Measurements from ENCODE around the gene PTBP2. TPM values are rescaled to one million over a fixed set of nuclear protein-coding genes. Genes with fewer than 3 reads are reported as not detected.

PTBP2 gene, protein sequence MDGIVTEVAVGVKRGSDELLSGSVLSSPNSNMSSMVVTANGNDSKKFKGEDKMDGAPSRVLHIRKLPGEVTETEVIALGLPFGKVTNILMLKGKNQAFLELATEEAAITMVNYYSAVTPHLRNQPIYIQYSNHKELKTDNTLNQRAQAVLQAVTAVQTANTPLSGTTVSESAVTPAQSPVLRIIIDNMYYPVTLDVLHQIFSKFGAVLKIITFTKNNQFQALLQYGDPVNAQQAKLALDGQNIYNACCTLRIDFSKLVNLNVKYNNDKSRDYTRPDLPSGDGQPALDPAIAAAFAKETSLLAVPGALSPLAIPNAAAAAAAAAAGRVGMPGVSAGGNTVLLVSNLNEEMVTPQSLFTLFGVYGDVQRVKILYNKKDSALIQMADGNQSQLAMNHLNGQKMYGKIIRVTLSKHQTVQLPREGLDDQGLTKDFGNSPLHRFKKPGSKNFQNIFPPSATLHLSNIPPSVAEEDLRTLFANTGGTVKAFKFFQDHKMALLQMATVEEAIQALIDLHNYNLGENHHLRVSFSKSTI
- 17.5 and 27.3 TPM in 2 replicates for total RNA-seq

DNA sequence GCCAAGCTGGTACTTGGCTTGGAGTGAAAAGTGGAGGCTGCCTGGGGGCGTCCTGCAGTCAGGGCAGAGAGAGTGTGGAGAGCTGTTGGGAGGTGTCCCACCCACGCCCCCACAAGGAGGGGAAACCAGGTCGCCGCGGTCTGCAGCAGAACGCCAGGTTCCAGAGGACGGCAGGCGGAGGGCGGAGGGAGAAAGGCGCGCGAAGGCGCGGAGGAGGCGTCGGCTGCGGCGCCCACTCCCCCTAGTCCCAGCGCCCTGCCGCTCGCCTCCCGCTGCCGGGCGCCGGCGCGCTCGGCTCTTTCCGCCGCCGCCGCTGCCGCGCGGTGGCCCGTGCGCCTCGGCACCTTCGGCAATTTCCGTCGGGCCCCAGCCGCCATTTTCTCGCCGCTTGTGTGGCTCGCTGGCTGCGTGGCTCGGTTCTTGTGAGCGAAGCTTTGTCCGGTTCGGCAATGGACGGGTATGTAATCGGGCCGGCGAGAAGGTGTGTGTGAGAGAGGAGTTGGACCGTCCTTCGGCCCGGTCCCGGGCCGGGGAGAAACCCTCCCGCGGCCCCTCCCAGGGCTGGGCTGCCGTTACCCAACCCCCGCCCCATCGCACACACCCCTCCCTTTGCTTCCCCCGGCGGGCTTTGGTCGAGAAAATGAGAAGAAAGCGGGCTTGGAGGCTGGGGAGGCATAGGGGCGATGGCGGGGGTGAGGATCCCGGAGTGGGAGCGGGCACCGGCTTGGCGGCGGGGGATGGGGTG, at the start of gene PTBP2:
Gene PTBP2, plus strand, starts transcription at position 369 of the 745 bp plus-strand sequence. Its CDS starts 81 bp downstream, at position 450.

All from smooth muscle cell of the umbilical artery (primary cell).